ENCODE data around the gene COMT. TPM values are rescaled to one million over a fixed set of nuclear protein-coding genes. Genes with fewer than 3 reads are reported as not detected.

Gene COMT
- total RNA-seq, 2 experiments from 2014 or later: 90.8 to 112 TPM

- H3K4me2 ChIP-seq (ENCODE audit: low read length): no peak overlapping the region
- H4K20me1 ChIP-seq (ENCODE audit: insufficient read depth, low read length): no peaks in the 10 kb centered on the region
- no peaks in the 10 kb centered on the region for H3K9me2 ChIP-seq (ENCODE audit: insufficient read depth, low read length)
- no peaks in the 10 kb centered on the region for H3K4me1 ChIP-seq (ENCODE audit: insufficient read depth, low read length, poor library complexity, severe bottlenecking)
- H3K4me3 ChIP-seq (ENCODE audit: low read depth, low read length, poor library complexity, severe bottlenecking): no peak overlapping the region
- intact Hi-C loops (cut with micrococcal nuclease; ENCODE audit: unreplicated experiment): no loop called here
- BruUV-seq (replicated peaks): no TSS peak
- peaks cover 19% of the 10 kb centered on the region; the same call in 1 of the 2 replicates for H3K36me3 ChIP-seq (ENCODE audit: insufficient read depth, low read length)
- POLR2A ChIA-PET: interaction anchor here (0.6 kb wide), 1 partner anchor 13 kb away, joined by 6 read pairs; no protein-coding TSS in a partner anchor
- CTCF ChIA-PET (ENCODE audit: unreplicated experiment): no interaction called here
- H2AFZ ChIP-seq (ENCODE audit: low read length): no peak overlapping the region
- TF ChIP-seq EZH2phosphoT487 (IDR thresholded peaks at IDR 0.05; ENCODE audit: borderline replicate concordance, low read depth, low read length) (no peak), CTCF (conservative IDR thresholded peaks at IDR 0.05; ENCODE audit: low read length) (no peak)
- DNase-seq (ENCODE audit: low spot score): no peak
- H3K9me3 ChIP-seq (ENCODE audit: low read length): no peaks in the 10 kb centered on the region
- H3K27ac ChIP-seq (ENCODE audit: low read depth, low read length, poor library complexity, severe bottlenecking): no peak overlapping the region
- H3K79me2 ChIP-seq (ENCODE audit: insufficient read depth, low read depth, low read length): no peaks in the 10 kb centered on the region
These were observed 26.9 kb downstream of the COMT start for GRCh38 chr22:19968450-19968891.

DNA sequence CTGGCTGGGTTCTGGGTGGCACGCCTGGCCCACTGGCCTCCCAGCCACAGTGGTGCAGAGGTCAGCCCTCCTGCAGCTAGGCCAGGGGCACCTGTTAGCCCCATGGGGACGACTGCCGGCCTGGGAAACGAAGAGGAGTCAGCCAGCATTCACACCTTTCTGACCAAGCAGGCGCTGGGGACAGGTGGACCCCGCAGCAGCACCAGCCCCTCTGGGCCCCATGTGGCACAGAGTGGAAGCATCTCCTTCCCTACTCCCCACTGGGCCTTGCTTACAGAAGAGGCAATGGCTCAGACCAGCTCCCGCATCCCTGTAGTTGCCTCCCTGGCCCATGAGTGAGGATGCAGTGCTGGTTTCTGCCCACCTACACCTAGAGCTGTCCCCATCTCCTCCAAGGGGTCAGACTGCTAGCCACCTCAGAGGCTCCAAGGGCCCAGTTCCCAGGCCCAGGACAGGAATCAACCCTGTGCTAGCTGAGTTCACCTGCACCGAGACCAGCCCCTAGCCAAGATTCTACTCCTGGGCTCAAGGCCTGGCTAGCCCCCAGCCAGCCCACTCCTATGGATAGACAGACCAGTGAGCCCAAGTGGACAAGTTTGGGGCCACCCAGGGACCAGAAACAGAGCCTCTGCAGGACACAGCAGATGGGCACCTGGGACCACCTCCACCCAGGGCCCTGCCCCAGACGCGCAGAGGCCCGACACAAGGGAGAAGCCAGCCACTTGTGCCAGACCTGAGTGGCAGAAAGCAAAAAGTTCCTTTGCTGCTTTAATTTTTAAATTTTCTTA lies 27.8 kb downstream of the COMT start:
- TF ChIP-seq EZH2phosphoT487 (IDR thresholded peaks at IDR 0.05; ENCODE audit: borderline replicate concordance, low read depth, low read length) (no peak), CTCF (conservative IDR thresholded peaks at IDR 0.05; ENCODE audit: low read length) (no peak)
- H3K79me2 ChIP-seq (ENCODE audit: insufficient read depth, low read depth, low read length): no peaks in the 10 kb centered on the region
- H3K4me2 ChIP-seq (ENCODE audit: low read length): no peak overlapping the region
- H2AFZ ChIP-seq (ENCODE audit: low read length): no peak overlapping the region
- CTCF ChIA-PET (ENCODE audit: unreplicated experiment): no interaction called here
- no peaks in the 10 kb centered on the region for H3K9me3 ChIP-seq (ENCODE audit: low read length)
- no peak for DNase-seq (ENCODE audit: low spot score)
- POLR2A ChIA-PET: no interaction called here
- no TSS peak for BruUV-seq (replicated peaks)
- no peaks in the 10 kb centered on the region for H3K9me2 ChIP-seq (ENCODE audit: insufficient read depth, low read length)
- peaks cover 5% of the 10 kb centered on the region for H3K4me1 ChIP-seq (ENCODE audit: insufficient read depth, low read length, poor library complexity, severe bottlenecking)
- no peaks in the 10 kb centered on the region for H4K20me1 ChIP-seq (ENCODE audit: insufficient read depth, low read length)
- H3K36me3 ChIP-seq (ENCODE audit: insufficient read depth, low read length): peaks cover 12% of the 10 kb centered on the region; the same call in 1 of the 2 replicates
- H3K4me3 ChIP-seq (ENCODE audit: low read depth, low read length, poor library complexity, severe bottlenecking): no peak overlapping the region
- intact Hi-C loops (cut with micrococcal nuclease; ENCODE audit: unreplicated experiment): no loop called here
- no peak overlapping the region for H3K27ac ChIP-seq (ENCODE audit: low read depth, low read length, poor library complexity, severe bottlenecking)

DNA sequence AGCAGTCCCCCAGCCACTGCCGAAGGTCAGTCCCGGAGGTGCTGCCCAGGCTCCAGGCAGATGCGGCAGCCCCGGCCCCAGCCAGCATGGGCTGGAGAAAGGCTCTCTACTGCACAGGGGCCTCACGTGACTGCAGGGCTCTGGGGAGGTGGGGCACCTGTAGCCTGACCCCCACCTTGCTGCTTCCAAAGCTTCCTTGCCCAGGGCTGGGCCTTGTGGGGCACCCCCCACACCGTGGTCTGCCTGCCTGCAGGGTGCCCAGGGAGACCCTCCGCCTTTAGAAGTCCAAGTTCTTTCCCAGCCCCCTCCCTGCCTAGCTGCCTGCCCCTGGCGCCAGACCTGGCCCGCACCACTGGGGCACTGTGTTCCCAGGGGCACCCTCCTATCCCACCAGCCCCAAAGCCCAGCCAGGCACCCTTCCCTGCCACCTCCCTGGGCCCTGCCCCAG lies 28.5 kb downstream of the COMT start:
- TF ChIP-seq EZH2phosphoT487 (IDR thresholded peaks at IDR 0.05; ENCODE audit: borderline replicate concordance, low read depth, low read length) (no peak), CTCF (conservative IDR thresholded peaks at IDR 0.05; ENCODE audit: low read length) (no peak)
- POLR2A ChIA-PET: no interaction called here
- Histone ChIP-seq H3K4me1 (ENCODE audit: insufficient read depth, low read length, poor library complexity, severe bottlenecking) (peaks cover 12% of the 10 kb centered on the region), H3K9me3 (ENCODE audit: low read length) (no peaks in the 10 kb centered on the region), H3K79me2 (ENCODE audit: insufficient read depth, low read depth, low read length) (no peaks in the 10 kb centered on the region), H3K4me2 (ENCODE audit: low read length) (no peak overlapping the region), H3K27ac (ENCODE audit: low read depth, low read length, poor library complexity, severe bottlenecking) (no peak overlapping the region), H2AFZ (ENCODE audit: low read length) (no peak overlapping the region), H3K36me3 (ENCODE audit: insufficient read depth, low read length) (peaks cover 9% of the 10 kb centered on the region; the same call in 1 of the 2 replicates), H4K20me1 (ENCODE audit: insufficient read depth, low read length) (no peaks in the 10 kb centered on the region), H3K9me2 (ENCODE audit: insufficient read depth, low read length) (no peaks in the 10 kb centered on the region), H3K4me3 (ENCODE audit: low read depth, low read length, poor library complexity, severe bottlenecking) (no peak overlapping the region)
- CTCF ChIA-PET (ENCODE audit: unreplicated experiment): no interaction called here
- no peak for DNase-seq (ENCODE audit: low spot score)
- BruUV-seq (replicated peaks): no TSS peak
- intact Hi-C loops (cut with micrococcal nuclease; ENCODE audit: unreplicated experiment): loop anchor here (1.0 kb wide), 4 partner anchors 43 to 159 kb away; no protein-coding TSS in a partner anchor
